Activated CD8-positive, alpha-beta memory T cell treated with anti-CD3 and anti-CD28 coated beads, Interleukin-2, amount 50 U/mL, for 1 hour (primary cell): ENCODE data around the gene ABLIM2.

Experiments used
- DNase-seq: peaks from one replicate; pipeline ENCODE4 v3.0.0-alpha.2; 2020; ENCODE audit errors: extremely low read depth

The ABLIM2 gene

DNA sequence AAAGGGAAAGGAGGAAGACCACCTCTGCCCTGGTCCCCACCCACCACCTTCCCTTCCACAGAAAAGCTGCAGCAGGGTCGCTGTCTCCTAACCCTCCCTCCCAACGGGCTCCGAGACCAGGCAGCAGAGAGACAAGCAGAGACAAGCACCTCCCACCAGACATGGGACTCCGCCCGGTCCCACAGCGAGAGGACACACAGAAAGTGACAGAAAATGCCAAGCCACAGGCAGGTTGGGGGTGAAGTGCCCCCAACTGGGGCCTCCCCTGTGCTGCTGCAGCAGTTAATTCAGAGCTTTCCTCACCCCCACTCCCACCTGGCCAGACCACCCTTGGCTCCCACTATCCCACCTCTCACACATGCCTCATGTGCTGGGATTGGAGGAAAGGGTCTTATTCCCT is 154.5 kb downstream of the ABLIM2 start:
- no peak for DNase-seq

DNA sequence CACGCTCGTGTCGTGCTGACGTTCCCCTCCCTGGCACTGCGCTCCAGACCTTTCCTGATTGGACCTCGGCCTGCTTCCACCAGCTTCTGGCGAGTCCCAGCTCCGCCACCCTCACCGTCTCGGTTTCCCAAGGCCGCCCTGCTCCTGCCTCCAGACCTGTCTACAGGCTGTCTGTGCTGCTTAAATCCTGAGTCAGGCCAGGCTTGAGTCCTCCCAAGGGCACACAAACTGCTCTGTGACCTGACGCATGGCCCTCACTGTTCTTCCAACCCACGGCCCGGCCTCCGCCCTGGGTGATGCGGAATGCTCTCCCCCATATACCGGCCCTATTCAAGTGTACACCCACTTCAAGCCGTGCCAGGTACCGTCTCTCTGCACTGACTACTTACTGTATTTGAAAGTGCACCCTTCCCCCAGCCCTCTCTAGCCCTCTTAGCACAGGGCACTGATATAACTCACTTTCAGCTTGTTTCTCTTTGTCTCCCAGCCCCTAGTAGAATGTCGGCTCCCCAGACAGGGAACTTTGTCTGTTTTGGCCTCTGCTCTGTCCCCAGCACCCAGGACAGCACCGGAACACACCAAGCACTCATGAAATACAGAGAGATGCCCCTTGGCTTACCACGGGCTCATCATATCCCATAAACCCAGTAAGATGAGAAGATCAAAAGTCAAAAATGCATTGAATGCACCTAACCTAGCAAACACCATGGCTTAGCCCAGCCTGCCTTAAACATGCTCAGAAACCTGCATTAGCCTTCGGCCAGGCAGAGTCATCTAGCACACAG is 155.9 kb downstream of the ABLIM2 start:
- no peak for DNase-seq

DNA sequence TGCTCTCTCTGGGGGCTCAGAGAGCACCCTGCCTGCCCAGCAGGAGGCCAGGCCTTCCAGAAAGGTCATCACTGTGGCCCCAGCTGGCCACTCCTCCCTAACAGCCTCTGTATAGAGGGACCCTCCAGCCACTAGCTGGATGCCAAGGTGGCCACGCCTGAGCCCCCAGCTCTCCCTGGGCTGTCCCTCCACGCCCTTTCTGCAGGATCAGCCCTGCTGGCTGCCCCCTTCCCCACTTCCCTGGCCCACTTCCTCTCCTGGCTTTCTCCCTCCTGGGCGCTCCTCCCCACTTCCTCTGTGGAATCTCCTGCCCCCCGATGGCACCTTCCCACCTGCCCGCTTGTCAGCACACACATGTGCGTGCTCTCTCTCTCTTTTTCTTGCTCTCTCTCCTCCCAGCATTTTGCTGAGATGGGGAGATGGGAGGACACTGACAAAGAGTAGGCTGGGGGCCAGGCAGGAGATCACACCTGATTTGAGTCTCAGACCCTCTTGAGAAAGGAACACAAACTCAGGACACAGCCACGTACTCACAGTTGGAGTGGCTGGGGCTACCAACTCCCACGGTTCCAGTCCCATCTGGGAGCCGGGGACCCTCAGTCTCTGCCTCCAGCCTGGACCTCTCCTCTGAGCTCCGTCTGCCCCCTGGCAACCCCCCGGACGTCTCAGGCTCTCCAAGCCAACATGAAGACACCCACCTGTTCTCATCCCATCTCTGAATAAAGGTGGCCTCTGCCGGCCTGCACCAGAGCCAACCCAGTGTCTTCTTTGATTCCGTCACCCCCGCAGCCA is 156.9 kb downstream of the ABLIM2 start:
- DNase-seq, result no peak

DNA sequence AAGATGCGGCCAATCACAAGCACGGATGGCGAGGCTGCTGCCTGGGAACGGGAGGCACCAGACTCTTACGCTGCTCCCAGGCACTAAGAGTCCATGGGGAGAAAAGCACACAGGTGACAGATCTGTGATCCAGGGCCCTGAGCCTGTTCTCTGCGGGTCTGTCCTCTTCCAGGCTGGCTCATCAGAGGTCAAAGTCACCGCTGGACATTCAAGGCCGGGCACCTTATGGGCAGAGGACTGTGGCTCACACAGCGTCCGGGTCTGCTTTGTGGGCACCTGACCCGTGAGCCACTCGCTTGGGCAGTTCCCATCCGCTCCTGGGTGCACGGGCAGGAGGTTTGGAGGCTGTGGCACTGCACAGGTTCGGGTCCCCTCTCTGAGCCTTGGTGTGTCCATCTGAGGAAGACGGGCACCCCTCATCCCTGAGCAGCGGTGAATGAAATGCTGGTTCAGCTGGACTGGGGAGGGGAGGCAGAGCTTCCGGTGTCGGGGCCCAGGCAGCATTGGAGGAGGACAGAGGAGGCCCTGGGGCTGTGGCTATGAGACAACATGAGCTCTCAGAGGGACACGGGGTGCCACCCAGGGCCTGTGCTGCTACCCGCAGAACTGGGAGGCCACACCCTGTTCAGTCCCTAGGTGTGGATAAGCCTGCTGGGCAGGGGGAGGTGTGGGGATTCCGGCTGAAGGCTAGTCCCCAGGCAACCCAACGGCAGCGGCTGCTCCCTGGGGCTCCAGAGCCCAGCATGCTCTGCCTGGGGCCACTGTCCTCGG is 157.7 kb downstream of the ABLIM2 start:
- no peak for DNase-seq

DNA sequence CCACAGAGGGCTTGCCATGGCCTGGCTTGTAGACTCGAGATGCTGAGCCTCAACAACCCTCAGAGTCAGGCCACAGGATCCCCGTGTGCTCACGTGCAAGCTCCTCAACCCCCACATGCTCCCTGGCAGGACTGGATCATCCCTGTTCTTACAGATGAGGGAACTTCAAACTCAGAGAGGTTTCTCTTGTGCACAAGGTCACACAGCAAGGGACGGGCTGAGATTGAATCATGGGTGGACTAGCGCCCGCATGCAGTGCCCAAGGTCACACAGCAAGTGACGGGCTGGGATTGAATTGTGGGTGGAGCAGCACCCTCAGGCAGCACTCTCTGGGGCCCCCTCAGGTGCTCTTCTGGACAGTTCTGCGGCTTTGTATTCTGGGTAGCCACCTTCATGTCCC is 158.4 kb downstream of the ABLIM2 start:
- no peak for DNase-seq

DNA sequence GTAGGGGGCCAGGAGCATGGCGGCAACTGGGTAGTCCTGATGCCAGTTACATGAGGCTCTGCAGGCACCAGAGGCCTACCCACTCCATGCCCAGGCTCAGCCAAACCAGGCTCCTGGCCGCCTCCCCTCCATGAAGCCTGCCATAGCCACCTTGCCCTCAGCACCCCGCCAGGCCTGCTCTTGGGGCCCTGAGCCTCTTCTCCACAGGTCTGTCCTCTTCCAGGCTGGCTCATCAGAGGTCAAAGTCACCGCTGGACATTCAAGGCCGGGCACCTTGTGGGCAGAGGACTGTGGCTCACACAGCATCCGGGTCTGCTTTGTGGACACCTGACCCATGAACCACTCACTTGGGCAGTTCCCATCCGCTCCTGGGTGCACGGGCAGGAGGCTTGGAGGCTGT is 158.9 kb downstream of the ABLIM2 start:
- no peak for DNase-seq

DNA sequence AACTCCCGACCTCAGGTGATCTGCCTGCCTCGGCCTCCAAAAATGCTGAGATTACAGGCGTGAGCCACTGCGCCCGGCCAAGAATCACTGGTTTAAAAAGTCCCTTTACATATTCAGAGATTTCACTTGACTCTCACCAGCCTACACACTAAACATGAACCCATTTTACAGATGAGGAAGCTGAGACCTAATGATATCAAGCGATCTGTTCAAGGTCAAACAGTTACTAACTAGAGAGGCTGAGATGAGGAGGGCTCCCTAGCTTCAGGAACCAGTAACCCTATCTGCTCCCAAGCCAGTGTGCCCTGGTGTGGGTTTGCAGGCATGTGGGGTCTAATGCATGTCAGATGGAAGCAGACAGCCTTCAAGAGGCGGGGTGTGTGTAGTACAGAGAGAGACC is 159.3 kb downstream of the ABLIM2 start:
- no peak for DNase-seq

DNA sequence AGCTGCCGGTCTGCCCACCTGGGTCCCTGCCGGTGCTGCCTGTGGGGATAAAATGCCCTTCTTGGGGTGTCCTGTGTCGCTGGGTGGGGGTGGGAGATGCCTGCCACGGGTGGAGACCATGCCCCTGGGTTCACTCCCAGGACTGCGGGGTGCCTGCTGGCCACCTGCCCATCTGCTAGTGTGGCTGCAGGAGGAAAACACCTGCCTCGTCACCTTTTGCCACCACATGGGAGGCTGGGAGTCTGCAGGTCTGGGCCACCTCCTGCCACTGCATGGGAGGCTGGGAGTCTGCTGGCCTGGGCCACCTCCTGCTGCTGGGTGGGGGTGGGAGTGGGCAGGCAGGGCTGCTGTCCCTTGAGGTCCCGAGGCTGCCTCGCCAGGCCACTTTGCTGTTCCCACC is 160.2 kb downstream of the ABLIM2 start:
- no peak for DNase-seq

DNA sequence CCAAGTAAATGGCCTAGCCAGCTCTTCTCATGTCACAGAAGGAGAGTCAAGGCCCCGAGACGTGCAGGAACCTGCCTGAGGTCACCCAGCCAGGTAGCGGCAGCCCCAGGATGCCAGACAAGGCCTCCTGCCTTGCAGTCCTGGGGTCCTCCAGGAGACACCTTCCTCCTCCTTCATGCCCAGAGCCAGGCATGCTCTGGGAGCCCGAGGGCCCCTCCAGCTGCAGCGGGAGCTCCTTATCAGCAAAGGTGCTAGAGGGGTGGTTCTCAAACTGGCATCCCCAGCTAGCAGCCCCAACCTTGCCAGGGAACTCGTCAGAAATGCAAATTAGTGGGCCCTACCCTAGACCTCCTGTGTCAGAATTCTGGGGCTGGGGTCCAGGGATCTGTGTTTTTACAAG is 162.7 kb downstream of the ABLIM2 start:
- no peak for DNase-seq

DNA sequence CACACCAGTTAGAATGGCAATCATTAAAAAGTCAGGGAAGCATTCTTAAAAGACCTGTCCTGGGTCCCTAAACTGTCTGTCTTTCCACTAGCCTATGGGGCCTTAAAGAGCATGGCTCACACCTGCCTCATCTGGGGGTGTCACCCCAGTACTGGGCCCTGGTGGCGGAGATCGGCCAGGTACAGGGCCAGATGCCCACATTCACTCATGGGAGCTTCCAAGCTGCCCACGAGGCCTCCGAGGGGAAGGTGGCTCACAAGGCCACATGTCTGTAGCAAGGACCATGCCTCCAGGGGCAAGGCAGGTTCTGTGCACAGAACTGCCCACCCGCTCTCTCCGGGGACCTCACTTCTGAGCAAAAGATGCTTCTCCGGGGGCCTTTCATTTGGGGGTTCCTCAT is 163.5 kb downstream of the ABLIM2 start:
- DNase-seq, result no peak

DNA sequence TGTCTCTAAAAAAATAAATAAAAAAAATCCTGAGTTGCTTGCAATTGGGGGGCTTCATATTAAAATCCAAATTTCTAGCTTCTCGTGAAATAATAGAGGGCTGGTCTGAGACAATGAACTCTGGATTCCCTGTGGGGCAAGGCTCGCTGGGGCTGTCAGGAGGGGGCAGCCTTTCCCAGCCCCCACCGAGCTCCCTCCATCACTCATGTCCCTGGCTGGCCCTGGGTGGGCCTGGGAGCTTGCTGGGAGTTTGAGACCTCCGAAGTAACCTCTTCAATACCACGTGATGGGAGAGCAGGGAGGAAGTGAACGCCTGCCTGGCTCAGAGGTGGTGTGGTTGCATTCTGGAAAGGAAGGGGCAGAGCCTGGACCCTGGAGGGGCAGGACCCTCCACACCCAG is 164.9 kb downstream of the ABLIM2 start:
- no peak for DNase-seq

DNA sequence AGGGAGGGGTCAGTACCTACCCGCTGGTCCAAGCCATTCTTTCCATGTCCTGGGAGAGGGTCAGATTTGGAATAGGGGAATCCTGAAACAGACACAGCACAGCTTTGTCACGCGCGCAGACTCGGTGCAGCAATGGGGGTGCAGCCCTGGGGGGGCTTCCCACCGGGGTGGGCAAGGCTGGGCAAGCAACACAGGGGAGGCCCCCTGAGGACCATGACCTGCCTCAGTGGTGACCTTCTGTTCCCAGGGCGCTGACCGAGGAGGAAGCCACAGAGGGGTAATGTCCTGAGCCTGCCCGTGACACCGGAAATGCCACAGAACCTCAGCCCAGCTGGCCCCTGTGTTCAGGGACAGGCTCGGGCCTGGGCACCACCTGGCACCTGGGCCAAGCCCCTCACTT is 165.8 kb downstream of the ABLIM2 start:
- no peak for DNase-seq

DNA sequence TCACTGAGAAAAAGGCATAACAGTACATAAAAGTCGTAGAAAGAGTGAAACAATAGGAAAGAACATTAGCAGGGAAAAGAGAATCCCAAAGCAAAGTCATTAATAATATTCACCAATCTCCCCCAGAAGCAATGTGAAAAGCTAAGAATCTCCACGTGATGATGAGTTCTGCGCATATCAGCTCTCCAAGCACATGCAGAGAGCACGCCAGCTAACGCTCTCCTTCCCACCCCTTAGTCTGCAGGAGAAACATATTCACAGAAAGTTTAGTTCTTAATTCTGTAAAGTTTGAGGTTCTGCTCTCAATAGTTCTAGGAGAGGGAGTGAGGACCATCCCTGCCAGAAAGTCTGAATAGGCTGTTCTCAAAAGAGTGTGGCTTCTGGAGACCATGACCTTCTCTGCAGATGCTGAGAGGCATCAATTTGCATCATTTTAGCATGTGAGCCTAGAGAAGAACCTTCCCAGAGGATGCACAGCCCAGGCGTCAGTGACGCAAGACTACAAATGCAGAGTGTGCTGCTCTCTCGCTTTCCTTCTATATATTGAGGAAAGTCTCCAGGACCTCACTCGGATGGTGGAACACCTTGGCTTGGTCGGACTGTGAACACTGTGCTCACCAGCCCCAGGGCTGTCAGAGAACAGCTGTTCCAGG is 167.7 kb downstream of the ABLIM2 start:
- no peak for DNase-seq

DNA sequence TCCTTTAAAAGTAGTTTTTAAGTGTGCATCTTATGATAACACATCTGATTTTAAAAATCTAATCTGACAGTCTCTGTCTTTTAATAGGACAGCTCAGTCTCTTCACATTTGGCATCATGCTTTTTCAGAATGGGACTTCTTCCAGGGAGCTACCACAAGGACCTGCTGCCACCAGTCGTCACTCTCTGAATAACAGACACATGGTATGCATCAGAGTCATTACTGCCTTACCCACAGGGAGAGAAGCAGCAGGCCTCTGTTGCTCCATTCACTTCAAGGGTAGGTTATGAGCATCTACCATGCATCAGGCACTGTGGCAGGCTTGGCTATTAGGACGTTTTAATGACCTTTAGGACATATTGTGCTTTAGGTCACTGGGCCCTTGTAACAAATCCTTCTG is 169.0 kb downstream of the ABLIM2 start:
- no peak for DNase-seq

DNA sequence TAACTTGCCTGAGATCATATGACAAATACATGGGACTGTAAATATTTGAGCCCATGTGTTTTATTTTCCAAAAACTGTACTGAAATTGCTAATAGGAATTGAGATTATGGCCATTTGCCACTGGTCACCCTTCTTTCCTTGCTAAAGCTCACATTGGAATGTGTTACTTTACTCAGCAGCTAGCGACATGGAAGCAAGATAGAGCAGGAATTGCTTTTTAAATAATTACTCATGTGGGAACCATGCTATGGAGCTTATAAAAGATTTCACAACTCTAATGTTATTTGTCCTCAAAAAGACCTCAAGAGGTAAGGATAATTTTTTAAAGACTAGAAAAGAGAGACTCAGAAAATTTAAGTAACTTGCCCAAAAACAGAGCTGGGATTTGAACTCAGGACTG is 170.2 kb downstream of the ABLIM2 start:
- DNase-seq, result no peak

DNA sequence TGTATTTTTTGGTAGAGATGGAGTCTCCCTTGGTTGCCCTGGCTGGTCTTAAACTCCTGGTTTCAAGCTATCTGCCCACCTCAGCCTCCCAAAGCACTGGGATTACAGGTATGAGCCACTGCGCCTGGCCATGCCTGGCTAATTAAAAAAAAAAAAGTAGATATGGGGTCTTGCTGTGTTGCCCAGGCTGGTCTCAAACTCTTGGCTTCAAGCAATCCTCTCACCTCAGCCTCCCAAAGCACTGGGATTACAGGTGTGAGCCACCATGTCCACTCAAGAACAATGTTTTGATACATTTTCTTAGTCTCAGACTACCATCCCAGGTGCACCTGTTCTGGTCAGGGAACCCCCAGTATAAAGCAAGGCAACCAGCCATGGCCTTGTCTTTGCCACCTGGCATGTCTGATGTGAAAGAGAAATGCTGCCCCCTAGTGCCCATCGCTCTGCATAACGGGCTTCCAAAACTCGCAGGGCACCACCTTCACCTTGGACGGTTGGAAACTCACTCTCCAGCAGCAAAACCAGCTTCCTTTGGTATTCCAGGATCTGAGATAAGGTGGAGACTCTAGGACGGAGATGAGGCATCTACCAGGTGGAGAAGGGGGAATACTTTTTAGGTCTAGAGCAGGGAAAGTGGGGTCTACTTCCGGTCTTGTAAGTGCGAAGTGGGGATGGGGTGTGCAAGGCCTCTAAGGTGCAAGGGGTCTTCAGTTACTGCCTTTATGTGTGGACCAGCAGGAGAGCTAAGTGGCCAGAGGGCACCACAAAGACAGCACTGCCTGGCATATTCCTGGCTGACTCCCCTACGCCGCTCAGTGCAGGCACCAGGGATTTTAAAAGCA is 171.2 kb downstream of the ABLIM2 start:
- no peak for DNase-seq

DNA sequence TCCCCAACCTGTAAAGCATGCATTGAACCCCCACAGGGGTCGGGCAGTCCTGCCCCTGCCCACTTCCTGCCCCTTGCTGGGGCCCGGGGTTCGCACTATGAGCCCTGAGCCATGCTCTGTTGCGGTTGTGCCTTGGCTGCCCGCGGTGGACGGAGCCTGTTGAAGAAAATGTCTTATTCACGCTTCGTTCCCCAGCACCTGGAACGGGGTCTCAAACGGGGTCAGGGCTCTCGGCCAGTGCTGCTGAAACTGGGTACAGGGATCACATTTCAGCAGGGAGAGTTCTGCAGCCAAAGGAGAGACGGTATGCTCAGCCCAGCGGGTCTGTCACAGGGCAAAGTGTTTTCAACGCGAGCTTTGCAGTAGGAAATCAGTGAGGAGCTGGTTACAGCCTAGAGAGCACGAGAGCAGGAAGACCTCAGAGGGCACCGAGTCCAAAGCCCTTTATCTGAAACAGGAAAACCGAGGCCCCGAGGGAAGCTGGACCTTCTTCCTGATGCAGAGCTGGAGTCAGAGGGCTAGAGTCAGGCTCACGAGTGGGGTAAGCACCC is 172.6 kb downstream of the ABLIM2 start:
- DNase-seq, result no peak

DNA sequence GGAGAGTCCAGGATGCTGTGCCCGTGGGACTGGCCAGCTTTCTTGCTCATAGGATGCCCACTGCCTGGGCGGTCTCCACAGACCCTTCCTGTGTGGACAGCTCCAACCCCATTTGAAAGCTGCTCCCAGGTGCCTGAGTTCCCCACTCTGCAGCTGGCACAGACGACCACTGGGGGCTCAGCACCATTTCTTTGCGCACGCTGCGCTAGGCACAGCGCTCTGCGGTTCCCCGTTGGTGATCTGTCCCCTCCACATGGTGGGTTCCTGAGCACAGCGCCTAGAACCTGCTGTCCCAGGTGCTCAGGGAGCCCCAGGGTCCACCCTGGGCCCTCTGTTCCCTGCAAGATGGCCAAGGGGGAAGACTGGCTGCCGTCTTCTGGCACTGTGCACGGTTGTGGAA is 173.5 kb downstream of the ABLIM2 start:
- no peak for DNase-seq

DNA sequence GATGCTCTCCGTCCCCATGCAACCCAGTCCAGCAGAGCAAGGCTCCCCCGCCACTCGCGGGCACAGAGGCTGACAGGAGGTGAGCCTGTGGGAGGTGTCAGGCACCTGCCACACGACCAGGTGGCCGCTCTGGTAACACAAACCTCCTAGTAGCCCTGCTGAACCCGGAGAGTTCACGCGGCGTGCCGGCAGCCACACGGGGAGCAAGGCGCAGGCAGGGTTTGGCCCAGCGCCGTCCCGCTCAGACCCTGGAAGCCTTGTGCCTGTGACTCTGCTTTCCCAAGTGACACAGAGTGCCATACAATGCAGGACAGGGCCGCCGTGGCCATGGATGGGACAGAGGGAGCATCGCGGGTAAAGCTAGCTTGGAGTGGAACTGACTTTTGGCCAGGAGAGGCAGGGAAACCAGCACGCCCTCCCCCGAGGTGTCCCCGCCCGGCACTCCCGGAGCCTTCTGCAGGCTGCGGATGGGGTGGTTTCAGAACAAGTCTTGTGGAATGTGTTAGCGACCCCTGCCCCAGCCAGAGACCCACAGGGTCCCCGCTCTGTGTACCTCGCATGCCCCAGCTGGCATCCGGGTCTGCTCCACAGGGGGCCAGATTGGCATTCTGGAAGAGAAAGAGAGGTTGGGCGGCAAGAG is 174.2 kb downstream of the ABLIM2 start:
- no peak for DNase-seq

DNA sequence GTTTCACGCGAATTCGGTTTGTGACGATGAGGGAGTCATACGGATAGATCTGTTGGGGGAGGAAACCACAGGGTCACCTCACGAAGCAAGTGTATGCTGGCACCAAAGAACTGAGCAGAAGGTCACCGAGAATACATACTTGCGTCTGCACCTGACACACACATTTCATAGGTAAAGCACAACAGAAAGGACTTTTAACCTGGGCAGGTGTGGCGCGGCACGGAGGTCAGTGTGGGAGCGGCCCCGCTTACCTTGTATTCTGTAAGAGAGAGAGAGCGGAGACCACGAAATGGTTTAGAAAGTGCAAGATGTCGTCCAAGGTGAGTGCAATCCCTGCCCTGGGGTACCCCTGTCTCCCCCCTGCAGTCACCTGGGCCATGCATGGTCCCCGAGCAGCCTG is 175.3 kb downstream of the ABLIM2 start:
- no peak for DNase-seq
